Activated CD4-positive, alpha-beta T cell treated with anti-CD3 and anti-CD28 coated beads, Interleukin-10, Interleukin-2, amounts not matched to agents 100 ng/mL and 50 ng/mL, durations not matched to agents 16 hours and 8 hours (primary cell): ENCODE measurements around the gene SPINK9.

Experiments used
- DNase-seq: peaks from one replicate; pipeline ENCODE4 v3.0.0-alpha.2; 2020

SPINK9 gene

GRCh38 chr5:148372166-148372725 is 36.9 kb downstream of the SPINK9 start:
- DNase-seq, result no peak

- DNase-seq, result no peak
These were observed 37.5 kb downstream of the SPINK9 start for GRCh38 chr5:148372893-148373292.

GRCh38 chr5:148374690-148375360 is 39.5 kb downstream of the SPINK9 start:
- DNase-seq, result peak; percentile 52

GRCh38 chr5:148376198-148376597 is 40.8 kb downstream of the SPINK9 start:
- no peak for DNase-seq

GRCh38 chr5:148378670-148379069 is 43.3 kb downstream of the SPINK9 start:
- DNase-seq, result no peak

GRCh38 chr5:148379340-148379739 is 44.0 kb downstream of the SPINK9 start:
- DNase-seq, result no peak

GRCh38 chr5:148381906-148382305 is 46.5 kb downstream of the SPINK9 start:
- no peak for DNase-seq

- DNase-seq, result no peak
These were observed 47.6 kb downstream of the SPINK9 start for GRCh38 chr5:148382961-148383360.

GRCh38 chr5:148383564-148384379 is 48.4 kb downstream of the SPINK9 start, which contains the start of gene FBXO38:
Gene FBXO38, plus strand, starts transcription at chr5:148383958. Its CDS starts 10,819 bp downstream, at chr5:148394777.
- DNase-seq, result peak; percentile 98

GRCh38 chr5:148384380-148384737 is 49.0 kb downstream of the SPINK9 start:
- peak; percentile 26 for DNase-seq

GRCh38 chr5:148385094-148385493 is 49.7 kb downstream of the SPINK9 start:
- no peak for DNase-seq

GRCh38 chr5:148386041-148386440 is 50.7 kb downstream of the SPINK9 start:
- no peak for DNase-seq

- DNase-seq, result no peak
These were observed 52.0 kb downstream of the SPINK9 start for GRCh38 chr5:148387325-148387724.

GRCh38 chr5:148388696-148389095 is 53.3 kb downstream of the SPINK9 start:
- DNase-seq, result peak; percentile 78
